Hematopoietic multipotent progenitor cell treated with erythropoietin and hydrocortisone succinate and interleukin-3 and kit ligand, for 8 days (in vitro differentiated cells): ENCODE data around the gene DPP10.

Experiments used
- DNase-seq: peaks from one replicate; pipeline ENCODE4 v3.0.0-alpha.2; 2015

The DPP10 gene

GRCh38 chr2:115807276-115807675 is 1364.8 kb downstream of the DPP10 start:
- DNase-seq, result no peak

GRCh38 chr2:115825912-115826311 is 1383.5 kb downstream of the DPP10 start:
- no peak for DNase-seq

DNA sequence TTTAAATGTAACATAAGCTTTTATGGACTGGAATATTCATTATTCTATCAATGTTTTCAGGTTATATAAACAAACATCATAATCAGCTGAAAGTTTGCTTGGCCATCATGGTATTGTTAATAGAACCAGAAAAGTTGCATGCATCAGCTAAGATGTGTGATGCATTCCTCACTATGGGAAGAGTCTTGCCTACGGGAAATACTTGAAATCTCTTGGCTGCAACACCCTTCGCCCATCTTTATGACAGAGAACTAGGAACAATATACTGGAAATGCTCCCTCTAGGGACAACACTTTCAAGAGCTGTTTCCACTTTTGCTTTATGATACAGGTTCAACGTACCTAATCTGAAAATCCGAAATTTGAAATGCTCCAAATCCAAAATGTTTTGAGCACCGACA is 1390.8 kb downstream of the DPP10 start:
- no peak for DNase-seq

- no peak for DNase-seq
These were observed 1396.1 kb downstream of the DPP10 start for GRCh38 chr2:115838539-115838938.

- DNase-seq, result no peak
These were observed 1399.9 kb downstream of the DPP10 start for GRCh38 chr2:115842306-115842705.

DNA sequence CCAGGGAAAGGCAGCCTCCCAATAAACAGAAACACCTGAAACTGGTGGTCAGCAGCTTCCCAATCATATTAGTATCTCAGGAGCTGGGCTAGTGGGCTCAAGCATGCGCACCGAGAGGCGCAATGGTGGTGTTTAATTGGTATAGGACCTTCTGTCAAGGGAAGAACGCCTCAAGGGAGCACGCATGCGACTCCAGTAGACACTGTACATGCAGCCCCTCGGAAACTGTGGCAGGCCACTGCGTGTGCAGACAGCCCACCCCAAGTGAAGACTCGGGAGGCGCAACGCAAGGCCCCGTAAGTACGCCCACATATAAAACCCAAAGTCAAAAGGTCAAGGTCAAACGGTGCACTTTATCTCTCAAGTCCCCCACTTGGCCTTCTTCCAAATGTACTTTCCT is 1405.8 kb downstream of the DPP10 start:
- DNase-seq, result no peak

DNA sequence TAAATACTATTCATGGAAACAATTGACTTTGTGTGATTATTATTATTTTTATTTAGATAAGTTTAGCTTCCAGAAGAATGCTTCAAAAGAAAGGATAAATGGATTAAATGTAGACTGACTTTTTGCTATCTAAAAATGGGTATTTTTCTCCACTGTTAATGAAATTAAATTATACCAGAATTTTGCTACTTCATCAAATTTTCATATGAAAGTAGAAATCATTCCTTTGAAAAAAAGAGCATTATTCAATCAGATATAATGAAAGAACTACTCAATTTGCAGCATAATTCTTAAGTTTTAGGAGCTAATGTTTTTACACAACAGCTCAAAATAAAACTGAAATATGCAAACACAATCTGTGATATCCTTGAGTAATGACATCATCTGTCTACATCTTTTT is 1424.6 kb downstream of the DPP10 start:
- no peak for DNase-seq

DNA sequence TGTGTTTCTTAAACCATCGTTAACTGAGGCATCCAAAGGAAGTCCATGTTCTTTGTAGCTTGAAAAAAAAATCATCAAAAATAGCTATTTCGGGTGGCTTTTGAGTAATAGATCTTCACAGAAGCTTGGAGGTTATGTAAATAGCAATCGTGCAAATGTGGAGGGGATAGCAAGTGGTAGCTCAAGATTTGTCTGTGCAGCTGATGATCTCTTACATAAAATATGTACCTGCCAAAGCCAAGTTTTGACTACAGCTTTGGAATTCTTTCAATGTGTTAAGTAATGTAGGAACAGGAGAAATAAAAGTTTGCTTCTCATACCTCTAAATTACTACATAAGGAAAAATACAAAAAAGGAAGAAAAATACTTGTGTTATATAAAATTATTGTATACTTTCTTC is 1432.0 kb downstream of the DPP10 start:
- DNase-seq, result no peak

GRCh38 chr2:115880558-115880957 is 1438.1 kb downstream of the DPP10 start:
- DNase-seq, result no peak

DNA sequence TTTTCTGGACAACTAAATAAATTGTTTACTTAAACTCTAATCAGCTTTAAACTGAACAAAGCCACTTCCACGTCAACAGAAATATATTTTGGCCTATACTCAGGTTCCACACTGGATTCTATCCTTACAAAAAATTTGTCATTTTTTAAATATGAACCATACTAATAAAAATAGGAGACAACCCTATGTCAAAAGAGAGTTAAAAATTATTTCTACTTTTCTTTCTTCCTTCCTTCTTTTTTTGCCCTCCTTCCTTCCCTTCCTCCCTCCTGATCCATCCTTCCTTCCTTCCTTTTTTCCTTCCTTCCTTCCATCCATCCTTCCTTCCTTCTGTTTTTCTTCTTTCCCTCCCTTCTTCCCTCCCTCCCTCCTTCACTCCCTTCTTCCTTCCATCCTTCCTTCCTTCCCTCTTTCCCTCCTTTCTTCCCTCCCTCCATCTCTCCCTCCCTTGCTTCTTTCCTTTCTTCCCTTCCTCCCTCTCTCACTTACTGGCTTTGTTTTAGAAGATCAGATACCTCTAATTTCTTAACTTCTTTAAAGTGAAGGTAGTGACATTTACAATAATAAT is 1444.9 kb downstream of the DPP10 start:
- DNase-seq, result no peak
